GM21717 (cell line): Measurements from ENCODE around the gene GNAZ.

Experiments used
- ATAC-seq: cut with Tn5 transposase; IDR thresholded peaks from one replicate; pipeline ENCODE4 v1.9.1; 2021; ENCODE audit warnings: mild to moderate bottlenecking, moderate library complexity; ENCODE audit not compliant: unreplicated experiment

GNAZ gene

GRCh38 chr22:23117891-23118646 lies 47.8 kb downstream of the GNAZ start:
- ATAC-seq = no peak

- ATAC-seq = no peak
Measured at GRCh38 chr22:23118647-23119493, 48.6 kb downstream of the GNAZ start.

GRCh38 chr22:23119494-23120414 lies 49.4 kb downstream of the GNAZ start:
- no peak for ATAC-seq

GRCh38 chr22:23120415-23120899 lies 50.1 kb downstream of the GNAZ start:
- ATAC-seq = no peak

- no peak for ATAC-seq
Measured at GRCh38 chr22:23121000-23121421, 50.7 kb downstream of the GNAZ start.

- ATAC-seq = no peak
Measured at GRCh38 chr22:23121424-23121823, 51.1 kb downstream of the GNAZ start.

GRCh38 chr22:23122216-23122957 lies 52.1 kb downstream of the GNAZ start:
- ATAC-seq = no peak

GRCh38 chr22:23122992-23123803 lies 52.9 kb downstream of the GNAZ start:
- ATAC-seq = no peak

- ATAC-seq = no peak
Measured at GRCh38 chr22:23123804-23124254, 53.5 kb downstream of the GNAZ start.

GRCh38 chr22:23124611-23125511 lies 54.5 kb downstream of the GNAZ start:
- ATAC-seq = no peak

- no peak for ATAC-seq
Measured at GRCh38 chr22:23125512-23126103, 55.3 kb downstream of the GNAZ start.

- ATAC-seq = no peak
Measured at GRCh38 chr22:23126165-23127054, 56.1 kb downstream of the GNAZ start.

- no peak for ATAC-seq
Measured at GRCh38 chr22:23127055-23127756, 56.9 kb downstream of the GNAZ start.

- no peak for ATAC-seq
Measured at GRCh38 chr22:23127788-23128187, 57.5 kb downstream of the GNAZ start.

- ATAC-seq = no peak
Measured at GRCh38 chr22:23128269-23129108, 58.2 kb downstream of the GNAZ start.
